K562 (cell line): ENCODE data around the gene URM1. TPM values are rescaled to one million over a fixed set of nuclear protein-coding genes. Genes with fewer than 3 reads are reported as not detected.

ENCODE experiments used
- ATF1 ChIP-seq, 2 experiments: fragments of 450-650 bp in 1 of 2; IDR thresholded peaks; 2 replicates each; pipeline ENCODE4 v1.6.1; 2016; ENCODE audit warnings: missing compliant biosample characterization in 1 of 2, missing genetic modification characterization in 1 of 2
- CBFA2T2 ChIP-seq: fragments of 450-650 bp; conservative IDR thresholded peaks from 2 replicates; pipeline ENCODE4 v1.6.1; 2017; ENCODE audit warnings: mild to moderate bottlenecking
- CBFA2T3 ChIP-seq: fragments of 450-650 bp; IDR thresholded peaks from 2 replicates; pipeline ENCODE4 v1.6.1; 2017
- CHD2 ChIP-seq: IDR thresholded peaks from 2 replicates; pipeline ENCODE4 v1.6.1; 2011; ENCODE audit warnings: low read depth, low read length
- HMG20B ChIP-seq: fragments of 250-450 bp; sonication (Bioruptor Pico); IDR thresholded peaks from 2 replicates; pipeline ENCODE4 v1.5.0; 2021; ENCODE audit warnings: mild to moderate bottlenecking
- HNRNPH1 ChIP-seq: fragments of 200-400 bp; formaldehyde crosslinking; optimal IDR thresholded peaks from 2 replicates; pipeline ENCODE3; 2017; ENCODE audit warnings: low read depth, mild to moderate bottlenecking, low read length, moderate library complexity
- NCOA1 ChIP-seq: fragments of 450-650 bp; IDR thresholded peaks from 2 replicates; pipeline ENCODE4 v1.6.1; 2016; ENCODE audit warnings: low read depth
- PHF20 ChIP-seq: fragments of 450-650 bp; IDR thresholded peaks from 2 replicates; pipeline ENCODE4 v1.6.1; 2018; ENCODE audit not compliant: partially characterized antibody
- PRMT5 ChIP-seq: sonication (generic); formaldehyde crosslinking; IDR thresholded peaks from 2 replicates; pipeline ENCODE4 v1.5.0; 2020; ENCODE audit warnings: missing genetic modification reagents
- TAF9B ChIP-seq: fragments of 450-650 bp; IDR thresholded peaks from 2 replicates; pipeline ENCODE4 v1.6.1; 2018; ENCODE audit warnings: mild to moderate bottlenecking; ENCODE audit not compliant: partially characterized antibody
- ZBTB8A ChIP-seq: fragments of 450-650 bp; IDR thresholded peaks from 2 replicates; pipeline ENCODE4 v1.6.1; 2018; ENCODE audit warnings: mild to moderate bottlenecking, moderate library complexity; ENCODE audit not compliant: partially characterized antibody
- ZKSCAN3 ChIP-seq: fragments of 250-450 bp; sonication (Bioruptor Pico); IDR thresholded peaks from 2 replicates; pipeline ENCODE4 v1.4.0; 2020
- polyA plus RNA-seq, 8 experiments: library from polyadenylated mRNA; depleted of rRNA in 4 of 8; stranded (reverse) in 5 of 8; unstranded in 3 of 8; fragments of >200 nt; fragmentation: Nextera tagmentation in 2 of 8; fragmentation: Illumina TruSeq in 1 of 8; extraction: Ambion mirVana in 2 of 8; extraction: Trizol in 1 of 8; gene quantifications; 2 replicates each; pipeline versions ENCODE4 v1.2.1 to v1.2.3, GENCODE V29; 2011 to 2014; ENCODE audit warnings: inconsistent platforms in 1 of 8, missing spikeins in 1 of 8
- total RNA-seq, 7 experiments: library from RNA; depleted of rRNA in 6 of 7; stranded (reverse); fragments of >200 nt in 6 of 7; fragmentation: Illumina TruSeq in 2 of 7; extraction: Trizol in 2 of 7; gene quantifications; 2 replicates each; pipeline versions ENCODE4 v1.2.1 to v1.2.3, GENCODE V29; 2011 to 2021; ENCODE audit warnings: low replicate concordance in 1 of 7
- TF ChIP-seq, protein P1 (sequence below): fragments of 250-450 bp; sonication (Bioruptor Pico); IDR thresholded peaks from 2 replicates; pipeline ENCODE4 v1.5.1; 2021; ENCODE audit warnings: mild to moderate bottlenecking
- TF ChIP-seq, protein P2 (sequence below): fragments of 250-450 bp; sonication (Bioruptor Pico); IDR thresholded peaks from 2 replicates; pipeline ENCODE4 v1.8.0; 2022; ENCODE audit warnings: inconsistent platforms, mild to moderate bottlenecking, moderate library complexity, borderline replicate concordance
- TF ChIP-seq, protein P3 (sequence below): fragments of 200-400 bp; formaldehyde crosslinking; IDR thresholded peaks from 2 replicates; pipeline ENCODE4 v1.6.1; 2017; ENCODE audit warnings: mild to moderate bottlenecking, low read depth, low read length, moderate library complexity
- TF ChIP-seq, protein P4 (sequence below), 2 experiments: fragments of 450-650 bp; IDR thresholded peaks; 2 replicates each; pipeline ENCODE4 v1.6.1; 2018; ENCODE audit warnings: mild to moderate bottlenecking in 2 of 2, low read depth in 1 of 2; ENCODE audit not compliant: partially characterized antibody in 2 of 2
- TF ChIP-seq, protein P5 (sequence below): fragments of 250-450 bp; sonication (Bioruptor Pico); IDR thresholded peaks from 2 replicates; pipeline ENCODE4 v1.8.0; 2021; ENCODE audit warnings: moderate library complexity, mild to moderate bottlenecking, inconsistent platforms

Gene URM1
- total and polyA plus RNA-seq, 9 of the 15 experiments (the other 6 are each of a cell fraction or from before 2014, with no cell fraction given) = 10.1 to 88.9 (median 53.3) TPM

DNA sequence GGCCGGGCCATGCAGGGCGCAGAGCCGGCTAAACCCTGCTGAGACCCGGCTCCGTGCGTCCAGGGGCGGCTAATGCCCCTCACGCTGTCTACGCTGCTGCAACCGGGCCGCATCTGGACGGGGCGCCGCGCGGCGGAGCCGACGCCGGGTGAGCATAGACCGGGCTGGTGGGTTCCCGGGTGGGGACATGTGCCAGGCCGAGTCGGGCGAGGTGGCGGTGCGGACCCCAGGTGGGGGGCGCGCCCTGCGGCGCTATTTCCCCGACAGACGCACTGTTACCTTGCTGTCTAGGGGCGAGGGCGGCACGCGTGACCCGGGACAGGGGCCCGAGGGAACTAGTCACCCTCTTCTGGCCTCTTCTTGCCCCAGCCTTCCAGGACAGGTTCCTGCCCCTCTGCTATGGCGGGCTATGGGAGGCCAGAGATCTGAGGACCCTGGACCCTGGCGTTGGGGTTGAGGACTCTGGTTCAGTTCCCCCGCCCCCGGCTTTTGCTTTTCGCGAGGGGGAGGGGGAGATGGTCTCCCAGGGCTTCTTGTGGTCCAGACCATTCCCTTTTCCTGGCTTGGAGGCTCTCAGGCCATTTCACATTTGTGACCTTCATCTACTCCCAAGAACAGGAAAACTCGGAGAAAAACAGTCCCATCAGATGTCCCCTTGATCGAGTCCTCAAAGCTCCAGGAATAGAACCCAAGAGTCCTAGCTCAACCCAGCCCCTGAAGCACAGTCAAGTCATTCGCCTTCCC is 30.3 kb upstream of the URM1 start (continued):
- TF ChIP-seq, protein P1, sequence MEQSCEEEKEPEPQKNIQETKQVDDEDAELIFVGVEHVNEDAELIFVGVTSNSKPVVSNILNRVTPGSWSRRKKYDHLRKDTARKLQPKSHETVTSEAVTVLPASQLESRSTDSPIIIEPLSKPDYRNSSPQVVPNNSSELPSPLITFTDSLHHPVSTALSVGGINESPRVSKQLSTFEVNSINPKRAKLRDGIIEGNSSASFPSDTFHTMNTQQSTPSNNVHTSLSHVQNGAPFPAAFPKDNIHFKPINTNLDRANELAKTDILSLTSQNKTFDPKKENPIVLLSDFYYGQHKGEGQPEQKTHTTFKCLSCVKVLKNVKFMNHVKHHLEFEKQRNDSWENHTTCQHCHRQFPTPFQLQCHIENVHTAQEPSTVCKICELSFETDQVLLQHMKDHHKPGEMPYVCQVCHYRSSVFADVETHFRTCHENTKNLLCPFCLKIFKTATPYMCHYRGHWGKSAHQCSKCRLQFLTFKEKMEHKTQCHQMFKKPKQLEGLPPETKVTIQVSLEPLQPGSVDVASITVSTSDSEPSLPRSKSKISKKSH (CRISPR knock-in tag) = no peak
- peak; percentile 80 for TF ChIP-seq PRMT5
- TF ChIP-seq HMG20B (CRISPR knock-in tag) = no peak
- 0 out of 2 replicates have a peak, but pooled peaks have one; percentile 9 for TF ChIP-seq CHD2
- TF ChIP-seq, protein P2, sequence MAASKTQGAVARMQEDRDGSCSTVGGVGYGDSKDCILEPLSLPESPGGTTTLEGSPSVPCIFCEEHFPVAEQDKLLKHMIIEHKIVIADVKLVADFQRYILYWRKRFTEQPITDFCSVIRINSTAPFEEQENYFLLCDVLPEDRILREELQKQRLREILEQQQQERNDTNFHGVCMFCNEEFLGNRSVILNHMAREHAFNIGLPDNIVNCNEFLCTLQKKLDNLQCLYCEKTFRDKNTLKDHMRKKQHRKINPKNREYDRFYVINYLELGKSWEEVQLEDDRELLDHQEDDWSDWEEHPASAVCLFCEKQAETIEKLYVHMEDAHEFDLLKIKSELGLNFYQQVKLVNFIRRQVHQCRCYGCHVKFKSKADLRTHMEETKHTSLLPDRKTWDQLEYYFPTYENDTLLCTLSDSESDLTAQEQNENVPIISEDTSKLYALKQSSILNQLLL (CRISPR knock-in tag) = no peak
- TF ChIP-seq CBFA2T3 = no peak
- TF ChIP-seq ZKSCAN3 = no peak
- no peak for TF ChIP-seq TAF9B
- TF ChIP-seq ZBTB8A = no peak
- TF ChIP-seq PHF20 = peak; percentile 12
- no peak for TF ChIP-seq NCOA1
- TF ChIP-seq, protein P3, sequence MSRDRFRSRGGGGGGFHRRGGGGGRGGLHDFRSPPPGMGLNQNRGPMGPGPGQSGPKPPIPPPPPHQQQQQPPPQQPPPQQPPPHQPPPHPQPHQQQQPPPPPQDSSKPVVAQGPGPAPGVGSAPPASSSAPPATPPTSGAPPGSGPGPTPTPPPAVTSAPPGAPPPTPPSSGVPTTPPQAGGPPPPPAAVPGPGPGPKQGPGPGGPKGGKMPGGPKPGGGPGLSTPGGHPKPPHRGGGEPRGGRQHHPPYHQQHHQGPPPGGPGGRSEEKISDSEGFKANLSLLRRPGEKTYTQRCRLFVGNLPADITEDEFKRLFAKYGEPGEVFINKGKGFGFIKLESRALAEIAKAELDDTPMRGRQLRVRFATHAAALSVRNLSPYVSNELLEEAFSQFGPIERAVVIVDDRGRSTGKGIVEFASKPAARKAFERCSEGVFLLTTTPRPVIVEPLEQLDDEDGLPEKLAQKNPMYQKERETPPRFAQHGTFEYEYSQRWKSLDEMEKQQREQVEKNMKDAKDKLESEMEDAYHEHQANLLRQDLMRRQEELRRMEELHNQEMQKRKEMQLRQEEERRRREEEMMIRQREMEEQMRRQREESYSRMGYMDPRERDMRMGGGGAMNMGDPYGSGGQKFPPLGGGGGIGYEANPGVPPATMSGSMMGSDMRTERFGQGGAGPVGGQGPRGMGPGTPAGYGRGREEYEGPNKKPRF = no peak
- TF ChIP-seq, protein P4, sequence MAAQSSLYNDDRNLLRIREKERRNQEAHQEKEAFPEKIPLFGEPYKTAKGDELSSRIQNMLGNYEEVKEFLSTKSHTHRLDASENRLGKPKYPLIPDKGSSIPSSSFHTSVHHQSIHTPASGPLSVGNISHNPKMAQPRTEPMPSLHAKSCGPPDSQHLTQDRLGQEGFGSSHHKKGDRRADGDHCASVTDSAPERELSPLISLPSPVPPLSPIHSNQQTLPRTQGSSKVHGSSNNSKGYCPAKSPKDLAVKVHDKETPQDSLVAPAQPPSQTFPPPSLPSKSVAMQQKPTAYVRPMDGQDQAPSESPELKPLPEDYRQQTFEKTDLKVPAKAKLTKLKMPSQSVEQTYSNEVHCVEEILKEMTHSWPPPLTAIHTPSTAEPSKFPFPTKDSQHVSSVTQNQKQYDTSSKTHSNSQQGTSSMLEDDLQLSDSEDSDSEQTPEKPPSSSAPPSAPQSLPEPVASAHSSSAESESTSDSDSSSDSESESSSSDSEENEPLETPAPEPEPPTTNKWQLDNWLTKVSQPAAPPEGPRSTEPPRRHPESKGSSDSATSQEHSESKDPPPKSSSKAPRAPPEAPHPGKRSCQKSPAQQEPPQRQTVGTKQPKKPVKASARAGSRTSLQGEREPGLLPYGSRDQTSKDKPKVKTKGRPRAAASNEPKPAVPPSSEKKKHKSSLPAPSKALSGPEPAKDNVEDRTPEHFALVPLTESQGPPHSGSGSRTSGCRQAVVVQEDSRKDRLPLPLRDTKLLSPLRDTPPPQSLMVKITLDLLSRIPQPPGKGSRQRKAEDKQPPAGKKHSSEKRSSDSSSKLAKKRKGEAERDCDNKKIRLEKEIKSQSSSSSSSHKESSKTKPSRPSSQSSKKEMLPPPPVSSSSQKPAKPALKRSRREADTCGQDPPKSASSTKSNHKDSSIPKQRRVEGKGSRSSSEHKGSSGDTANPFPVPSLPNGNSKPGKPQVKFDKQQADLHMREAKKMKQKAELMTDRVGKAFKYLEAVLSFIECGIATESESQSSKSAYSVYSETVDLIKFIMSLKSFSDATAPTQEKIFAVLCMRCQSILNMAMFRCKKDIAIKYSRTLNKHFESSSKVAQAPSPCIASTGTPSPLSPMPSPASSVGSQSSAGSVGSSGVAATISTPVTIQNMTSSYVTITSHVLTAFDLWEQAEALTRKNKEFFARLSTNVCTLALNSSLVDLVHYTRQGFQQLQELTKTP (IDR thresholded peaks at IDR 0.05; ENCODE audit: low read depth in 1 of 2, partially characterized antibody in 2 of 2) = no peak
- TF ChIP-seq ATF1 (CRISPR knock-in tag; IDR thresholded peaks at IDR 0.05) = peak; percentile 27; the same call in 1 of the 2 replicates
- TF ChIP-seq ATF1 (tag; IDR thresholded peaks at IDR 0.05) = 0 out of 2 replicates have a peak, but pooled peaks have one; percentile 24
- no peak for TF ChIP-seq CBFA2T2
- TF ChIP-seq, protein P5, sequence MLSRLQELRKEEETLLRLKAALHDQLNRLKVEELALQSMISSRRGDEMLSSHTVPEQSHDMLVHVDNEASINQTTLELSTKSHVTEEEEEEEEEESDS (CRISPR knock-in tag) = no peak
- no peak for TF ChIP-seq HNRNPH1
